GM18502 (cell line): ENCODE measurements around the gene PIERCE2.
A peak's percentile ranks its signal among the peaks of the same experiment; 100 is the strongest.
"Not testable (repeated sequence)": the region's sequence is repeated elsewhere in the genome, so short reads cannot be mapped to it uniquely, and the experiment has no call there.

Source experiments
- ATAC-seq: cut with Tn5 transposase; IDR thresholded peaks from one replicate; pipeline ENCODE4 v1.9.1; 2021; ENCODE audit warnings: mild to moderate bottlenecking; ENCODE audit not compliant: unreplicated experiment, poor library complexity

The PIERCE2 gene

GRCh38 chr15:55420171-55420866 lies 12.0 kb downstream of the PIERCE2 start:
- ATAC-seq = no peak

- no peak for ATAC-seq
These were observed 13.8 kb downstream of the PIERCE2 start for GRCh38 chr15:55422089-55422488.

- ATAC-seq = peak; percentile 90
These were observed 26.9 kb downstream of the PIERCE2 start for GRCh38 chr15:55434989-55435825.

- not testable (repeated sequence) for ATAC-seq
These were observed 34.8 kb downstream of the PIERCE2 start for GRCh38 chr15:55443141-55443540.

GRCh38 chr15:55445936-55446335 lies 37.6 kb downstream of the PIERCE2 start:
- not testable (repeated sequence) for ATAC-seq

- ATAC-seq = not testable (repeated sequence)
These were observed 38.2 kb downstream of the PIERCE2 start for GRCh38 chr15:55446379-55447029.

GRCh38 chr15:55447030-55447394 lies 38.7 kb downstream of the PIERCE2 start:
- ATAC-seq = not testable (repeated sequence)

- ATAC-seq = no peak
These were observed 49.2 kb downstream of the PIERCE2 start for GRCh38 chr15:55457401-55458022.

GRCh38 chr15:55461447-55461846 lies 53.2 kb downstream of the PIERCE2 start:
- ATAC-seq = no peak

GRCh38 chr15:55468321-55468720 lies 60.0 kb downstream of the PIERCE2 start:
- no peak for ATAC-seq
